GM19099 (cell line): ENCODE measurements around the gene CIART.
A peak's percentile ranks its signal among the peaks of the same experiment; 100 is the strongest.

ENCODE experiments used
- POLR2A ChIP-seq: IDR thresholded peaks from 3 replicates; pipeline ENCODE4 v1.6.1; 2011; ENCODE audit warnings: low read depth; ENCODE audit not compliant: insufficient read length; ENCODE audit errors: extremely low read depth

CIART gene

GRCh38 chr1:150257624-150258585, 24.4 kb upstream of the CIART start, which contains the start of gene CA14:
Gene CA14 (plus strand): TSS chr1:150257774. CDS start chr1:150258129, 355 bp downstream.
- TF ChIP-seq POLR2A, result no peak

- TF ChIP-seq POLR2A, result no peak
Measured at GRCh38 chr1:150259217-150259616, 23.1 kb upstream of the CIART start.

- no peak for TF ChIP-seq POLR2A
Measured at GRCh38 chr1:150259758-150260669, 22.3 kb upstream of the CIART start.

GRCh38 chr1:150261367-150261766, 21.0 kb upstream of the CIART start:
- no peak for TF ChIP-seq POLR2A

- TF ChIP-seq POLR2A, result peak; percentile 13
Measured at GRCh38 chr1:150262388-150263320, 19.7 kb upstream of the CIART start.

GRCh38 chr1:150263549-150263948, 18.8 kb upstream of the CIART start:
- no peak for TF ChIP-seq POLR2A

GRCh38 chr1:150267896-150268295, 14.5 kb upstream of the CIART start:
- no peak for TF ChIP-seq POLR2A

GRCh38 chr1:150268340-150268704, 14.0 kb upstream of the CIART start:
- TF ChIP-seq POLR2A, result no peak

- peak; percentile 57 for TF ChIP-seq POLR2A
Measured at GRCh38 chr1:150268705-150269403, 13.5 kb upstream of the CIART start, which contains the start of gene APH1A. Gene APH1A (minus strand): TSS chr1:150269016. CDS start chr1:150268810, 206 bp downstream.

- TF ChIP-seq POLR2A, result no peak
Measured at GRCh38 chr1:150269451-150269850, 12.9 kb upstream of the CIART start.

GRCh38 chr1:150271291-150271959, 10.9 kb upstream of the CIART start:
- no peak for TF ChIP-seq POLR2A

GRCh38 chr1:150273311-150273710, 9.0 kb upstream of the CIART start:
- TF ChIP-seq POLR2A, result no peak

GRCh38 chr1:150280138-150280707, 2.1 kb upstream of the CIART start:
- no peak for TF ChIP-seq POLR2A
